ENCODE measurements around the gene PASK.

DNA sequence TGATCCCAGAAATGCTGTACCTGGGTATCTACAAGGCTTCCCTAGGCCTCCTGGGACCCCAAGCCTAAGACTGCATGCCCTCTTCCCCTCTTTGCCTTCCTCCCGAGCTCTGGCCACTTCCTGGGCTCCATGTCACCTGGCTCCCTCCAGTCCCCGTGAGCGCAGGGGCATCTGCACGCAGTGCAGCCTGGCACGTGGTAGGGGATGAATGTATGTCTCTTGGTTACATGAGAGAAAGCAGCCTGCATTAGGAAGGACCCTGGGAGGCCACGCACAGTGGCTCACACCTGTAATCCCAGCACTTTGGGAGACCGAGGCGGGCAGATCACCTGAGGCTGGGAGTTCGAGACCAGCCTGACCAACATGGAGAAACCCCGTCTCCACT lies 15.8 kb downstream of the PASK start:
- TF ChIP-seq EP300 (IDR thresholded peaks at IDR 0.05; ENCODE audit: borderline replicate concordance), result no peak
- TF ChIP-seq TEAD4 (IDR thresholded peaks at IDR 0.05), result no peak
- TF ChIP-seq, protein P1, sequence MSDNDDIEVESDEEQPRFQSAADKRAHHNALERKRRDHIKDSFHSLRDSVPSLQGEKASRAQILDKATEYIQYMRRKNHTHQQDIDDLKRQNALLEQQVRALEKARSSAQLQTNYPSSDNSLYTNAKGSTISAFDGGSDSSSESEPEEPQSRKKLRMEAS (IDR thresholded peaks at IDR 0.05), result no peak
- TF ChIP-seq, protein P2, sequence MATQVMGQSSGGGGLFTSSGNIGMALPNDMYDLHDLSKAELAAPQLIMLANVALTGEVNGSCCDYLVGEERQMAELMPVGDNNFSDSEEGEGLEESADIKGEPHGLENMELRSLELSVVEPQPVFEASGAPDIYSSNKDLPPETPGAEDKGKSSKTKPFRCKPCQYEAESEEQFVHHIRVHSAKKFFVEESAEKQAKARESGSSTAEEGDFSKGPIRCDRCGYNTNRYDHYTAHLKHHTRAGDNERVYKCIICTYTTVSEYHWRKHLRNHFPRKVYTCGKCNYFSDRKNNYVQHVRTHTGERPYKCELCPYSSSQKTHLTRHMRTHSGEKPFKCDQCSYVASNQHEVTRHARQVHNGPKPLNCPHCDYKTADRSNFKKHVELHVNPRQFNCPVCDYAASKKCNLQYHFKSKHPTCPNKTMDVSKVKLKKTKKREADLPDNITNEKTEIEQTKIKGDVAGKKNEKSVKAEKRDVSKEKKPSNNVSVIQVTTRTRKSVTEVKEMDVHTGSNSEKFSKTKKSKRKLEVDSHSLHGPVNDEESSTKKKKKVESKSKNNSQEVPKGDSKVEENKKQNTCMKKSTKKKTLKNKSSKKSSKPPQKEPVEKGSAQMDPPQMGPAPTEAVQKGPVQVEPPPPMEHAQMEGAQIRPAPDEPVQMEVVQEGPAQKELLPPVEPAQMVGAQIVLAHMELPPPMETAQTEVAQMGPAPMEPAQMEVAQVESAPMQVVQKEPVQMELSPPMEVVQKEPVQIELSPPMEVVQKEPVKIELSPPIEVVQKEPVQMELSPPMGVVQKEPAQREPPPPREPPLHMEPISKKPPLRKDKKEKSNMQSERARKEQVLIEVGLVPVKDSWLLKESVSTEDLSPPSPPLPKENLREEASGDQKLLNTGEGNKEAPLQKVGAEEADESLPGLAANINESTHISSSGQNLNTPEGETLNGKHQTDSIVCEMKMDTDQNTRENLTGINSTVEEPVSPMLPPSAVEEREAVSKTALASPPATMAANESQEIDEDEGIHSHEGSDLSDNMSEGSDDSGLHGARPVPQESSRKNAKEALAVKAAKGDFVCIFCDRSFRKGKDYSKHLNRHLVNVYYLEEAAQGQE (IDR thresholded peaks at IDR 0.05; ENCODE audit: low read depth), result no peak
- TF ChIP-seq ZBTB7A (IDR thresholded peaks at IDR 0.05; ENCODE audit: low read depth), result no peak
- TF ChIP-seq CEBPB (IDR thresholded peaks at IDR 0.05), result no peak
- no peak for TF ChIP-seq FOXM1 (IDR thresholded peaks at IDR 0.05; ENCODE audit: borderline replicate concordance, low read depth)
- TF ChIP-seq TAF1 (IDR thresholded peaks at IDR 0.05; ENCODE audit: low read depth), result no peak
- no peak for TF ChIP-seq RAD21 (IDR thresholded peaks at IDR 0.05; ENCODE audit: low read depth)
- no peak for TF ChIP-seq NFIC (IDR thresholded peaks at IDR 0.05)
- TF ChIP-seq YY1 (IDR thresholded peaks at IDR 0.05; ENCODE audit: low read depth), result no peak
